ENCODE data around the gene SLAMF1.
"Not testable (repeated sequence)": the region's sequence is repeated elsewhere in the genome, so short reads cannot be mapped to it uniquely, and the experiment has no call there.

The SLAMF1 gene

DNA sequence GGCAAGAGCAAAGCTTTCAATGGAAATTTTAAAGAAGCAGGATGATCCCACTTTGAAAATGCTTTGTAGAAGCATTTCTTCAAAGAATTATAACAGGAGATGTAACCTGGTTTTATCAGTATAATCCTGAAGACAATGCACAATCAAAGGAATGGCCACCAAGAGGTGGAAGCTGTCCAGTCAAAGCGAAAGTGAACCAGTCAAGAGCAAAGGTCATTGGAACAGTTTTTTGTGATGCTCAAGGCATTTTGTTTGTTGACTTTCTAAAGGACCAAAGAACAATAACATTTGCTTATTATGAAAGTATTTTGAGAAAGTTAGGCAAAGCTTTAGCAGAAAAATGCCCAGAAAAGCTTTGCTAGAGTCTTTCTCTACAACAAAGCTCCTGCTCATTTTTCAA lies 62.1 kb downstream of the SLAMF1 start:
- H3K36me3 ChIP-seq (ENCODE audit: insufficient read depth, insufficient read length, low read length): no peaks in the 10 kb centered on the region
- H3K9ac ChIP-seq (ENCODE audit: insufficient read length, low read depth): no peak overlapping the region
- H3K27me3 ChIP-seq (ENCODE audit: insufficient read depth, insufficient read length): no peaks in the 10 kb centered on the region
- DNase-seq (ENCODE audit: low read depth, low spot score): no peak
- no peak overlapping the region for H3K4me3 ChIP-seq (ENCODE audit: insufficient read length, low read depth)
- TF ChIP-seq YY1 (IDR thresholded peaks at IDR 0.05; ENCODE audit: insufficient read depth, insufficient read length) (no peak), ZNF274 (IDR thresholded peaks at IDR 0.05; ENCODE audit: low read depth, low read length) (no peak), SUZ12 (IDR thresholded peaks at IDR 0.05; ENCODE audit: extremely low read depth, insufficient read depth, insufficient read length) (no peak)
- no peaks in the 10 kb centered on the region for H3K4me1 ChIP-seq (ENCODE audit: insufficient read depth, insufficient read length)
- H3K9me3 ChIP-seq (ENCODE audit: insufficient read depth, low read length): no peaks in the 10 kb centered on the region

DNA sequence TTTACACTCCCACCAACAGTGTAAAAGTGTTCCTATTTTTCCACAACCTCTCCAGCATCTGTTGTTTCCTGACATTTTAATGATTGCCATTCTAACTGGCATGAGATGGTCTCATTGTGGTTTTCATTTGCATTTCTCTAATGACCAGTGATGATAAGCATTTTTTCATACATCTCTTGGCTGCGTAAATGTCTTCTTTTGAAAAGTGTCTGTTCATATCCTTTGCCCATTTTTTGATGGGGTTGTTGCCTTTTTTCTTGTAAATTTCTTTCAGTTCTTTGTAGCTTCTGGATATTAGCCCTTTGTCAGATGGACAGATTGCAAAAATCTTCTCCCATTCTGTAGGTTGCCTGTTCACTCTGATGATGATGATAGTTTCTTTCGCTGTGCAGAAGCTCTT lies 63.9 kb downstream of the SLAMF1 start:
- H3K9me3 ChIP-seq (ENCODE audit: insufficient read depth, low read length); H3K9ac ChIP-seq (ENCODE audit: insufficient read length, low read depth); DNase-seq (ENCODE audit: low read depth, low spot score); H3K4me1 ChIP-seq (ENCODE audit: insufficient read depth, insufficient read length); H3K27me3 ChIP-seq (ENCODE audit: insufficient read depth, insufficient read length); H3K36me3 ChIP-seq (ENCODE audit: insufficient read depth, insufficient read length, low read length); H3K4me3 ChIP-seq (ENCODE audit: insufficient read length, low read depth): not testable (repeated sequence)

DNA sequence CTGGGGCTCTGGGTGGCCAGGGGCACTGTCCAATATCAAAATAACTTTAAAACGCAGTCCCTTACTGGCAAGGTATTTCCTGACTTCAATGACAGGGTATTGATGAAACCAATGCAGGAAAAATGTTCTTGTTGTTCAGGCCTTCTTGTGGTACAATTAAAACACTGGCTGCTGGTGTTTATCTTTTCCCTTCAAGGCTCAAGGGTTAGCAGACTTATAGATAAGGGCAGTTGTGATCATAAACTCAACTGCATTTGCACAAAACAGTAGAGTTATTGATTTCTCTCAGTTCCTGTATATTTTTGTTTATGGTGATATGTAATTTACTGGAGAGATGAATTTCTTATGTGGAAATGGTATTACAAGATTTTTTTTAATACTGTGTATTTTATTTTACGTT lies 64.9 kb downstream of the SLAMF1 start:
- Histone ChIP-seq H3K9ac (ENCODE audit: insufficient read length, low read depth) (no peak overlapping the region), H3K36me3 (ENCODE audit: insufficient read depth, insufficient read length, low read length) (no peaks in the 10 kb centered on the region), H3K4me3 (ENCODE audit: insufficient read length, low read depth) (no peak overlapping the region), H3K4me1 (ENCODE audit: insufficient read depth, insufficient read length) (no peaks in the 10 kb centered on the region), H3K9me3 (ENCODE audit: insufficient read depth, low read length) (no peaks in the 10 kb centered on the region), H3K27me3 (ENCODE audit: insufficient read depth, insufficient read length) (no peaks in the 10 kb centered on the region)
- no peak for TF ChIP-seq SUZ12 (IDR thresholded peaks at IDR 0.05; ENCODE audit: extremely low read depth, insufficient read depth, insufficient read length)
- TF ChIP-seq YY1 (IDR thresholded peaks at IDR 0.05; ENCODE audit: insufficient read depth, insufficient read length): no peak
- TF ChIP-seq ZNF274 (IDR thresholded peaks at IDR 0.05; ENCODE audit: low read depth, low read length): no peak
- DNase-seq (ENCODE audit: low read depth, low spot score): no peak

DNA sequence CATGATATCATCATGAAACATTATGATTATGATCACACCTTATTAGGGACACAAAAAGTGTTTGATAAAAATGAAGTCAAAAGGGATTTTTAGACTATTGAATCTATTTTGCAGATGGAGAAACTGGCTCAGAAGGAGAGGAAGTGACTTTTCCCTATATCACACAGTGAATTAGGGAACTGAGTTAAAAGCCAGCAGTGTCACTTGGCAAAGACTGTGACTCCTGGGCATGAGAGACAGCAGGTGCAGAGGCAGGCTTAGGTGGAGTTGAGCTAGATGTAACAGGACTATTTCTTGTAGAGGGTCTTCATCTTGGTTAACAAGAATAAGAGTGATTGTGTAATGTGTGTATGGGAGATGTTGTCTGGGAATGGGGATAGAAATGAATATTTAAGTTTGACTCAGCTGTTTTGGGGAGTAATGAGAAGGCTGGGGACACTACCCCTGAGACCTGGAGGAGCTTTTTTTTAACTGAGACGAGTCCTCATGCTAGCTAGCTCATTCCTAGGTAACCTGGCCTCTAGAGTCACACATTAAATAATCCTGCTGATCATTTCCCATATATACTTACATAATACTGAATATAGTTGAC lies 66.5 kb downstream of the SLAMF1 start:
- no peak for TF ChIP-seq ZNF274 (IDR thresholded peaks at IDR 0.05; ENCODE audit: low read depth, low read length)
- no peak for TF ChIP-seq SUZ12 (IDR thresholded peaks at IDR 0.05; ENCODE audit: extremely low read depth, insufficient read depth, insufficient read length)
- TF ChIP-seq YY1 (IDR thresholded peaks at IDR 0.05; ENCODE audit: insufficient read depth, insufficient read length): no peak
- no peaks in the 10 kb centered on the region for H3K9me3 ChIP-seq (ENCODE audit: insufficient read depth, low read length)
- H3K27me3 ChIP-seq (ENCODE audit: insufficient read depth, insufficient read length): no peaks in the 10 kb centered on the region
- no peak overlapping the region for H3K4me3 ChIP-seq (ENCODE audit: insufficient read length, low read depth)
- no peak for DNase-seq (ENCODE audit: low read depth, low spot score)
- H3K4me1 ChIP-seq (ENCODE audit: insufficient read depth, insufficient read length): no peaks in the 10 kb centered on the region
- H3K9ac ChIP-seq (ENCODE audit: insufficient read length, low read depth): no peak overlapping the region
- H3K36me3 ChIP-seq (ENCODE audit: insufficient read depth, insufficient read length, low read length): no peaks in the 10 kb centered on the region

DNA sequence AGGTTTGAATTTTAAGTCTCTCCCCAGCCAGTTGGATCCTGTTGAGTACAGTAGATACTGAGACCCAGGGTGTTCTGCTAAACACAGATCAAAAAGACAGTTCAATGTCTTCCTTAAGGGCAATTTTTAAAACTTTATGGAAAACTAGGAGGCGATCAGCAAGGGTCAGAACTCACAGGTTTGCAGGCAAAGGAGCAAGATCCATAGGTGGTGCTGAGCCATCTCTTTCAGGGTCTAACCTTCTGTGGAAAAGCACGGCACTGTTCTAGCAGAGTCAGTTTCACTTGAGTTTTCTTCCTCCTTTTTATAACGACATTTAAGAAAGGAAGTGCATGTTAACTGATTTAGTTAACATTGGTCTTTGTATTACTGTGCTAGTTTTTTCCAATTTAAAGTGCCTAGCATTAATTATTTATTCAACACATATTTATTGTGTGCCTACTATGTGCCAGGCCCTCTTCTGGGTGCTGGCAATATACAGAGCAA lies 67.6 kb downstream of the SLAMF1 start, which contains the start of gene CD84:
Gene CD84, minus strand, starts transcription at position 281 of the 486 bp plus-strand sequence. Its CDS starts 59 bp downstream, at position 222.
- TF ChIP-seq YY1 (IDR thresholded peaks at IDR 0.05; ENCODE audit: insufficient read depth, insufficient read length): no peak
- TF ChIP-seq ZNF274 (IDR thresholded peaks at IDR 0.05; ENCODE audit: low read depth, low read length): no peak
- no peak for TF ChIP-seq SUZ12 (IDR thresholded peaks at IDR 0.05; ENCODE audit: extremely low read depth, insufficient read depth, insufficient read length)
- H3K27me3 ChIP-seq (ENCODE audit: insufficient read depth, insufficient read length): no peaks in the 10 kb centered on the region
- no peaks in the 10 kb centered on the region for H3K4me1 ChIP-seq (ENCODE audit: insufficient read depth, insufficient read length)
- no peaks in the 10 kb centered on the region for H3K9me3 ChIP-seq (ENCODE audit: insufficient read depth, low read length)
- H3K36me3 ChIP-seq (ENCODE audit: insufficient read depth, insufficient read length, low read length): no peaks in the 10 kb centered on the region
- no peak for DNase-seq (ENCODE audit: low read depth, low spot score)
- H3K4me3 ChIP-seq (ENCODE audit: insufficient read length, low read depth): no peak within 1 kb of the TSS
- no peak within 1 kb of the TSS for H3K9ac ChIP-seq (ENCODE audit: insufficient read length, low read depth)

DNA sequence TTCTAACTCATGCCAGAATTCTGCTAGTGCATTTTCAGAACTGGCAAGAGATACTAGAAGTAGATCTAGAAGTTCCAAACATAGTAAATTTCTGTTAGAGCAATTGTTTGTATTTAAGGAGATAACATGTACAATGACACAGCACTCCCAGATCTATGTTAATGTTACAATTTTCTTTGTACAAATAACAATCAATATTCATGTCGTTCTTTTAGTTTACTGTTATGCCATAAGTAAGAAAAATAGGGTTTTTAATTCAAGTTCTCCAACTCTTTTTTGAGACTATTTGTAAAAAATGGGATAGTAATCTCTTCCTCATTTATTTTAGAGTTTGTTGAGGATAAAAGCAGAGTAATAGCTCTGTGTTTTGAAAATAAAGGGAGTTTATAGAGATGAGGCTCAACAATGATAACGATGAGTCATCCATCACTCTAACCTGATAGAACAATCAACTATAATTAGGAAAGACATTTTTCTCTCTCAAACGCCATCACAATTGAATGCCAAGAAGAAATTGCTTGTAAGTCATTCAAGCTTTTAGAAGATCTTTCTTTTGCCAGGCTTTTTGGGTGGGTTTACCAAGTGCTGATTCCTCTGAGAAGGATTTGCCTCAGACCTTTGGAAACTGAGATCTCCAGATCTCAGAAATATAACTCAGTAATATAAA lies 68.2 kb downstream of the SLAMF1 start:
- H3K9me3 ChIP-seq (ENCODE audit: insufficient read depth, low read length): no peaks in the 10 kb centered on the region
- no peaks in the 10 kb centered on the region for H3K27me3 ChIP-seq (ENCODE audit: insufficient read depth, insufficient read length)
- no peaks in the 10 kb centered on the region for H3K4me1 ChIP-seq (ENCODE audit: insufficient read depth, insufficient read length)
- H3K9ac ChIP-seq (ENCODE audit: insufficient read length, low read depth): no peak overlapping the region
- no peaks in the 10 kb centered on the region for H3K36me3 ChIP-seq (ENCODE audit: insufficient read depth, insufficient read length, low read length)
- TF ChIP-seq YY1 (IDR thresholded peaks at IDR 0.05; ENCODE audit: insufficient read depth, insufficient read length) (no peak), SUZ12 (IDR thresholded peaks at IDR 0.05; ENCODE audit: extremely low read depth, insufficient read depth, insufficient read length) (no peak)
- no peak overlapping the region for H3K4me3 ChIP-seq (ENCODE audit: insufficient read length, low read depth)
- no peak for DNase-seq (ENCODE audit: low read depth, low spot score)

DNA sequence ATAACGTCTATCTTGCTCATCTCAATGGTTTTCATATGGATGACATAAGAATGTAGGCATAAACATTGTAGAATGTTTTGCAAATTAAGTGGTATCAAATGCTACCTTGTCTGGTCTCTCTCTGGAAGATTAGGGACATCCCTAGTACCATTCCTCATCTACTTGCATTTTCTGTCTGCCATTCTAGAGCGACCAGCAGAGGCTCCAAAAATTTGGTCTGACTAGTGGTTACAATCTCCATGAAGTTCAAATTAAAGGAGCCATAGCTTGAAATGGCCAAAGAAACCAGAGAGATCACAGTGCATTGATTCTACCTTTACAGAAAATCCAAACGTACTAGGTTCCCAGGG lies 68.7 kb downstream of the SLAMF1 start:
- Histone ChIP-seq H3K4me3 (ENCODE audit: insufficient read length, low read depth) (no peak overlapping the region), H3K36me3 (ENCODE audit: insufficient read depth, insufficient read length, low read length) (no peaks in the 10 kb centered on the region)
- DNase-seq (ENCODE audit: low read depth, low spot score): no peak

More for the DNA sequence above, 68.7 kb downstream of the SLAMF1 start:
- H3K9ac ChIP-seq (ENCODE audit: insufficient read length, low read depth): no peak overlapping the region
- no peaks in the 10 kb centered on the region for H3K9me3 ChIP-seq (ENCODE audit: insufficient read depth, low read length)
- TF ChIP-seq YY1 (IDR thresholded peaks at IDR 0.05; ENCODE audit: insufficient read depth, insufficient read length) (no peak), ZNF274 (IDR thresholded peaks at IDR 0.05; ENCODE audit: low read depth, low read length) (no peak), SUZ12 (IDR thresholded peaks at IDR 0.05; ENCODE audit: extremely low read depth, insufficient read depth, insufficient read length) (no peak)
- H3K4me1 ChIP-seq (ENCODE audit: insufficient read depth, insufficient read length): no peaks in the 10 kb centered on the region
- no peaks in the 10 kb centered on the region for H3K27me3 ChIP-seq (ENCODE audit: insufficient read depth, insufficient read length)

Measured in NT2/D1 (cell line).